GM12878 (cell line): ENCODE data around the gene CORO1A.
"Not testable (repeated sequence)": the region's sequence is repeated elsewhere in the genome, so short reads cannot be mapped to it uniquely, and the experiment has no call there.

Experiments used
- CTCF ChIP-seq, 3 experiments: IDR thresholded peaks in 2 of 3; conservative IDR thresholded peaks in 1 of 3; 2 replicates each; pipeline ENCODE4 v1.5.1; 2011; ENCODE audit warnings: low read depth in 3 of 3, low read length in 3 of 3, mild to moderate bottlenecking in 3 of 3, control low read depth in 2 of 3, moderate library complexity in 2 of 3, inconsistent platforms in 1 of 3, mixed read lengths in 1 of 3; ENCODE audit not compliant: control insufficient read depth in 2 of 3, insufficient read depth in 1 of 3; ENCODE audit errors: extremely low read depth in 1 of 3
- EP300 ChIP-seq, 2 experiments: fragments of 150-350 bp in 1 of 2; IDR thresholded peaks; 2 replicates each; pipeline ENCODE4 v1.6.1; 2011 to 2012; ENCODE audit warnings: low read depth in 2 of 2, low read length in 2 of 2, borderline replicate concordance in 1 of 2, improper control_type of control experiment in 1 of 2, inconsistent platforms in 1 of 2; ENCODE audit not compliant: control insufficient read depth in 1 of 2
- EZH2 ChIP-seq: IDR thresholded peaks from 2 replicates; pipeline ENCODE4 v1.6.1; 2012; ENCODE audit warnings: low read depth, mild to moderate bottlenecking, control low read depth, inconsistent platforms, low read length, borderline replicate concordance; ENCODE audit not compliant: control insufficient read depth
- HCFC1 ChIP-seq: fragments of 150-350 bp; IDR thresholded peaks from 2 replicates; pipeline ENCODE4 v1.6.1; 2014; ENCODE audit warnings: low read length
- HDAC2 ChIP-seq: fragments of 200-600 bp; sonication (generic); IDR thresholded peaks from 2 replicates; pipeline ENCODE4 v1.6.1; 2017
- MAX ChIP-seq: IDR thresholded peaks from 2 replicates; pipeline ENCODE4 v1.6.1; 2012; ENCODE audit warnings: low read depth, low read length, improper control_type of control experiment
- POLR2A ChIP-seq: IDR thresholded peaks from 2 replicates; pipeline ENCODE4 v1.6.1; 2011; ENCODE audit warnings: low read depth, mild to moderate bottlenecking, low read length
- RAD21 ChIP-seq: IDR thresholded peaks from 2 replicates; pipeline ENCODE4 v1.6.1; 2011; ENCODE audit warnings: mild to moderate bottlenecking, low read depth, low read length, moderate library complexity; ENCODE audit not compliant: insufficient read depth
- SP1 ChIP-seq: IDR thresholded peaks from one replicate; pipeline ENCODE4 v1.6.1; 2011; ENCODE audit warnings: low read depth, low read length
- SREBF2 ChIP-seq: IDR thresholded peaks from 2 replicates; pipeline ENCODE4 v1.6.1; 2012; ENCODE audit warnings: mild to moderate bottlenecking, low read length
- USF1 ChIP-seq: IDR thresholded peaks from 2 replicates; pipeline ENCODE4 v1.6.1; 2011; ENCODE audit warnings: borderline replicate concordance, low read depth, mild to moderate bottlenecking, moderate library complexity, mixed read lengths, low read length; ENCODE audit not compliant: insufficient read depth; ENCODE audit errors: extremely low read length
- ZSCAN29 ChIP-seq: fragments of 450-650 bp; IDR thresholded peaks from 2 replicates; pipeline ENCODE4 v1.6.1; 2017; ENCODE audit warnings: mild to moderate bottlenecking, moderate library complexity

- not testable (repeated sequence) for TF ChIP-seq EZH2; USF1; HCFC1; RAD21; EP300 (IDR thresholded peaks at IDR 0.05; ENCODE audit: borderline replicate concordance in 1 of 2, control insufficient read depth in 1 of 2, low read depth in 2 of 2, low read length in 2 of 2); CTCF (IDR thresholded peaks at IDR 0.05 in 2 of 3, conservative IDR thresholded peaks at IDR 0.05 in 1 of 3; ENCODE audit: control insufficient read depth in 2 of 3, extremely low read depth in 1 of 3, insufficient read depth in 1 of 3, low read depth in 3 of 3, low read length in 3 of 3); HDAC2; MAX; SP1; SREBF2; POLR2A; ZSCAN29
Observed at GRCh38 chr16:30217082-30217481, 33.7 kb downstream of the CORO1A start.
